Stimulated activated memory B cell treated with anti-CD40 and anti-IgM and Interleukin-4, amounts not matched to agents 10 μg/mL and 1 μg/mL and 100 μg/mL, for 72 hours (primary cell): ENCODE data around the gene ARCN1.
A peak's percentile ranks its signal among the peaks of the same experiment; 100 is the strongest.

ENCODE experiments used
- ATAC-seq: fragments of 150-1000 bp; cut with Tn5 transposase; 2 replicates; pipeline ENCODE4 v1.10.0; 2021
- H3K27ac Mint-ChIP-seq: one replicate; pipeline ENCODE4 v1.8.0; 2022; ENCODE audit warnings: mild to moderate bottlenecking, mixed read lengths
- H3K27me3 Mint-ChIP-seq: one replicate; pipeline ENCODE4 v1.8.0; 2022; ENCODE audit warnings: mixed read lengths
- H3K36me3 Mint-ChIP-seq: one replicate; pipeline ENCODE4 v1.8.0; 2022; ENCODE audit warnings: mixed read lengths
- H3K4me1 Mint-ChIP-seq: one replicate; pipeline ENCODE4 v1.8.0; 2022; ENCODE audit warnings: mixed read lengths
- H3K4me3 Mint-ChIP-seq: one replicate; pipeline ENCODE4 v1.8.0; 2022; ENCODE audit warnings: mild to moderate bottlenecking, moderate library complexity, mixed read lengths
- H3K9me3 Mint-ChIP-seq: one replicate; pipeline ENCODE4 v1.8.0; 2022; ENCODE audit warnings: mixed read lengths

Gene ARCN1

GRCh38 chr11:118619444-118620197 lies 47.4 kb downstream of the ARCN1 start:
- ATAC-seq = no peak
- Mint-ChIP-seq H3K4me1 (peaks cover 9% of the 10 kb centered on the region), H3K27me3 (peaks cover 73% of the 10 kb centered on the region), H3K36me3 (peaks cover 17% of the 10 kb centered on the region), H3K9me3 (no peaks in the 10 kb centered on the region), H3K27ac (no peak overlapping the region), H3K4me3 (no peak overlapping the region)

GRCh38 chr11:118620529-118621070 lies 48.4 kb downstream of the ARCN1 start:
- no peak for ATAC-seq
- Mint-ChIP-seq H3K9me3 (no peaks in the 10 kb centered on the region), H3K27me3 (peaks cover 64% of the 10 kb centered on the region), H3K4me1 (peaks cover 9% of the 10 kb centered on the region), H3K36me3 (peaks cover 12% of the 10 kb centered on the region), H3K4me3 (peak overlapping the region; percentile 72), H3K27ac (no peak overlapping the region)

GRCh38 chr11:118621071-118621783 lies 49.0 kb downstream of the ARCN1 start:
- no peaks in the 10 kb centered on the region for H3K9me3 Mint-ChIP-seq
- H3K27ac Mint-ChIP-seq = no peak overlapping the region
- H3K36me3 Mint-ChIP-seq = peaks cover 9% of the 10 kb centered on the region
- H3K27me3 Mint-ChIP-seq = peaks cover 57% of the 10 kb centered on the region
- peak overlapping the region; percentile 72 for H3K4me3 Mint-ChIP-seq
- peak; percentile 52 for ATAC-seq
- H3K4me1 Mint-ChIP-seq = peaks cover 9% of the 10 kb centered on the region

DNA sequence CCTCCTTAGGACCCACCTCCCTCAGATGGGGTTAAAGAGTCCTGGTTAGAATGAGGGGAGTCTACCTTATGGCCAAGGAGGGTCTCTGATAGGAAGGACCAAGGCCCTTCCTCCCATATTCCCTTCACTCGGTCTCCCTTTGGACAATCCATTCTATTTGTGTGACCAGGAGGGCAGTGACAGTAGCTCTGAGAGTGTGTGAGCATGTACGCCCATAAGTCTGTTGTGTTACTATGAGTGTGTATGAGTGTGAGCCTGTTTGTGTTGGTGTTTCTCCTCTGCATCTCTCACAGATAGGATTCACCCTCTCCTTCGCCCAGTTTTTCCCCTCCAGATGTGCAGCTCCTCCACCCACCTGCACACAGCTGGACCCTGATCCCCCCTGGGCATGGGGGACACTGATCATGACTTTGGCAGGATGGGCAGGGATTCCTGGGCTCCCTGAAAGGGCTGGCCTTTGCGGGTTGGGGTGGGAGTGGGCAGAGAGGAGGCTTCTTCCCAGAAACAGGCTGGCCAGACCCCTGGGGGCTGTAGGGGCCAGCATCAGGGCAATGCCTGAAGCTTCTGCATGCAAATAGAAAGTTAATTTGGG lies 49.7 kb downstream of the ARCN1 start:
- Mint-ChIP-seq H3K4me1 (peaks cover 9% of the 10 kb centered on the region), H3K4me3 (no peak overlapping the region), H3K36me3 (peaks cover 6% of the 10 kb centered on the region), H3K27ac (no peak overlapping the region), H3K9me3 (no peaks in the 10 kb centered on the region), H3K27me3 (peaks cover 56% of the 10 kb centered on the region)
- ATAC-seq = no peak

- peaks cover 56% of the 10 kb centered on the region for H3K27me3 Mint-ChIP-seq
- no peak overlapping the region for H3K27ac Mint-ChIP-seq
- peaks cover 9% of the 10 kb centered on the region for H3K4me1 Mint-ChIP-seq
- H3K36me3 Mint-ChIP-seq = peaks cover 6% of the 10 kb centered on the region
- H3K9me3 Mint-ChIP-seq = no peaks in the 10 kb centered on the region
- H3K4me3 Mint-ChIP-seq = no peak overlapping the region
- no peak for ATAC-seq
Measured at GRCh38 chr11:118622376-118623268, 50.4 kb downstream of the ARCN1 start.

GRCh38 chr11:118623269-118623655 lies 51.1 kb downstream of the ARCN1 start:
- H3K27ac Mint-ChIP-seq = no peak overlapping the region
- H3K27me3 Mint-ChIP-seq = peaks cover 52% of the 10 kb centered on the region
- H3K4me3 Mint-ChIP-seq = no peak overlapping the region
- no peaks in the 10 kb centered on the region for H3K9me3 Mint-ChIP-seq
- H3K36me3 Mint-ChIP-seq = peaks cover 3% of the 10 kb centered on the region
- ATAC-seq = no peak
- peaks cover 9% of the 10 kb centered on the region for H3K4me1 Mint-ChIP-seq

DNA sequence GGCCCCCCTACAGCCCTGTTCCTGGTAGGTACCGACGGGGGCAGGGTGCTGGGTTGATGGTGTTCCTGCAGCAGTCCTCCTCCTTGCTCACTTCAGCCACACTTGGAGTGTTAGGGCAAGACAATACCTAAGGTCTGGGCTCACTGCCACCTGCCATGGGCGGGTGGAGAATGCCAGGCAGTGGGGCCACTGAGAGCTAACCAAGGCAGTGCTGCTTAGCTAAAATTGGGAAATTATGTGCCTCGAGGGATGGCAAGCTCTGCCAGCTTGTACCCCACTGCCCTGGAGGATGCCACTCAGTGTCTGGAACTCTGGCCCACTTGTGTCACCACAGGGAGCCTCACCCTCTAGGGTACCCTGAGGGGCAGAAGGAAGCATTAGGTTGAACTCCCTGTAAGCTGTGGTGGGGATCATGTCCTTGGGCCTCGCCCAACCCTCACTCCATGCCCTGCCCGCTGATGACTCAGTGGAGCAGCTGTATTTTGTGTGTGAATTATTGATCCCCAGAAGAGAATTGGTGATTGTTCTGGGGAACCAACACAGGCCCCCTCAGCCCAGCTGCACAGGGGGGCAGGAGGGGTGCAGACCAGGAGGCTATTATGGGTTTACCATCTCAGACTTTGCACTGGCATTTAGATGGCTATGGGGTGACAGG lies 53.0 kb downstream of the ARCN1 start:
- Mint-ChIP-seq H3K36me3 (no peaks in the 10 kb centered on the region), H3K4me3 (no peak overlapping the region), H3K4me1 (peaks cover 9% of the 10 kb centered on the region), H3K9me3 (no peaks in the 10 kb centered on the region), H3K27ac (no peak overlapping the region), H3K27me3 (peaks cover 35% of the 10 kb centered on the region)
- no peak for ATAC-seq

- Mint-ChIP-seq H3K36me3 (no peaks in the 10 kb centered on the region), H3K4me3 (no peak overlapping the region), H3K9me3 (no peaks in the 10 kb centered on the region), H3K4me1 (peaks cover 3% of the 10 kb centered on the region), H3K27me3 (peaks cover 29% of the 10 kb centered on the region), H3K27ac (no peak overlapping the region)
- no peak for ATAC-seq
Measured at GRCh38 chr11:118625976-118626375, 53.8 kb downstream of the ARCN1 start.

GRCh38 chr11:118627566-118627965 lies 55.4 kb downstream of the ARCN1 start:
- no peaks in the 10 kb centered on the region for H3K9me3 Mint-ChIP-seq
- no peak for ATAC-seq
- peaks cover 22% of the 10 kb centered on the region for H3K27me3 Mint-ChIP-seq
- no peaks in the 10 kb centered on the region for H3K36me3 Mint-ChIP-seq
- H3K27ac Mint-ChIP-seq = no peak overlapping the region
- H3K4me3 Mint-ChIP-seq = no peak overlapping the region
- H3K4me1 Mint-ChIP-seq = no peaks in the 10 kb centered on the region

DNA sequence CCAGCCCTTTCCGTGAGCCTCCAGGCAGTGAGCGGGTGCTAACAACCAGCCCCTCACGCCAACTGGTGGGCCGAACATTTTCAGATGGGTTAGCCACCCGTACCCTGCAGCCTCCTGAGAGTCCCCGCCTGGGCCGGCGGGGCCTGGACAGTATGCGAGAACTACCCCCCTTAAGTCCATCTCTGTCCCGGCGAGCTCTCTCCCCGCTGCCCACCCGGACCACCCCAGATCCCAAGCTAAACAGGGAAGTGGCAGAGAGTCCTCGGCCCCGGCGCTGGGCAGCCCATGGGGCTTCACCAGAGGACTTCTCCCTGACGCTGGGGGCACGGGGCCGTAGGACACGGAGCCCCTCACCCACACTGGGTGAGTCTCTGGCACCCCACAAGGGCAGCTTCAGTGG lies 55.8 kb downstream of the ARCN1 start:
- no peak overlapping the region for H3K27ac Mint-ChIP-seq
- H3K4me3 Mint-ChIP-seq = no peak overlapping the region

DNA sequence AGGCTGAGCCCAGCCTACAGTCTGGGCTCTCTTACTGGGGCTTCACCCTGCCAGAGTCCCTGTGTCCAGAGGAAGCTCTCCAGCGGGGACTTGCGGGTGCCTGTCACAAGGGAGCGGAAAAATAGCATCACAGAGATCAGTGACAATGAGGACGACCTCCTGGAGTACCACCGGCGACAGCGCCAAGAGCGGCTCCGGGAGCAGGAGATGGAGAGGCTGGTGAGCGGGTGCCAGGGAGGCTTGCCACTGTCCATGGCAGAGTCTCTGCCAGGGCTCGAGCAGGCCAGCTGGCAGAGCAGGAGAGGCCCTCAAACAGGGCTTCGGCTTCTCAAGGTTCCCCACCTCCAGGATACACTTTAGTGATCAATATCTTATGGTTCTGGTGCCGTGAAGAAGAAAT lies 56.2 kb downstream of the ARCN1 start:
- Mint-ChIP-seq H3K4me1 (no peaks in the 10 kb centered on the region), H3K27ac (no peak overlapping the region), H3K4me3 (no peak overlapping the region), H3K36me3 (no peaks in the 10 kb centered on the region), H3K27me3 (peaks cover 28% of the 10 kb centered on the region), H3K9me3 (no peaks in the 10 kb centered on the region)
- no peak for ATAC-seq

More for the DNA sequence above, 55.8 kb downstream of the ARCN1 start:
- no peaks in the 10 kb centered on the region for H3K36me3 Mint-ChIP-seq
- no peaks in the 10 kb centered on the region for H3K9me3 Mint-ChIP-seq
- no peaks in the 10 kb centered on the region for H3K4me1 Mint-ChIP-seq
- H3K27me3 Mint-ChIP-seq = peaks cover 24% of the 10 kb centered on the region
- no peak for ATAC-seq

- no peaks in the 10 kb centered on the region for H3K9me3 Mint-ChIP-seq
- H3K27me3 Mint-ChIP-seq = peaks cover 22% of the 10 kb centered on the region
- no peak overlapping the region for H3K4me3 Mint-ChIP-seq
- ATAC-seq = no peak
- H3K4me1 Mint-ChIP-seq = no peaks in the 10 kb centered on the region
- no peaks in the 10 kb centered on the region for H3K36me3 Mint-ChIP-seq
- H3K27ac Mint-ChIP-seq = no peak overlapping the region
Measured at GRCh38 chr11:118628861-118629549, 56.8 kb downstream of the ARCN1 start.

- Mint-ChIP-seq H3K4me3 (no peak overlapping the region), H3K36me3 (no peaks in the 10 kb centered on the region), H3K27ac (no peak overlapping the region), H3K9me3 (no peaks in the 10 kb centered on the region), H3K4me1 (no peaks in the 10 kb centered on the region), H3K27me3 (peaks cover 25% of the 10 kb centered on the region)
- no peak for ATAC-seq
Measured at GRCh38 chr11:118629761-118630661, 57.8 kb downstream of the ARCN1 start.
